Liver (tissue), 9 donors: ENCODE results near the gene CNTN5. TPM values are rescaled to one million over a fixed set of nuclear protein-coding genes. Genes with fewer than 3 reads are reported as not detected.

Experiments
- DNase-seq: peaks from one replicate; pipeline ENCODE4 v3.0.0-alpha.2; 2017; ENCODE audit warnings: low spot score
- H3K27ac ChIP-seq, 2 donors: one replicate each; pipeline ENCODE4 v1.7.0; 2013; ENCODE audit warnings: inconsistent platforms in 2 of 2, low read length in 2 of 2, control low read depth in 1 of 2, low read depth in 1 of 2, mild to moderate bottlenecking in 1 of 2
- H3K27me3 ChIP-seq, 4 donors: one replicate each; pipeline versions ENCODE4 v1.6.1 to v1.7.0; 2013; ENCODE audit warnings: low read length in 3 of 4, inconsistent platforms in 1 of 4, mild to moderate bottlenecking in 1 of 4, moderate library complexity in 1 of 4; ENCODE audit not compliant: control insufficient read depth in 4 of 4, insufficient read depth in 4 of 4
- H3K36me3 ChIP-seq, 4 donors: one replicate each; pipeline versions ENCODE4 v1.6.1 to v1.7.0; 2013; ENCODE audit warnings: low read length in 3 of 4, mild to moderate bottlenecking in 3 of 4, low read depth in 1 of 4, moderate library complexity in 1 of 4; ENCODE audit not compliant: control insufficient read depth in 4 of 4, insufficient read depth in 3 of 4
- H3K4me1 ChIP-seq, 4 donors: one replicate each; pipeline versions ENCODE4 v1.6.1 to v1.7.0; 2013; ENCODE audit warnings: low read length in 3 of 4, mild to moderate bottlenecking in 3 of 4, moderate library complexity in 1 of 4; ENCODE audit not compliant: control insufficient read depth in 4 of 4, insufficient read depth in 4 of 4
- H3K4me3 ChIP-seq, 3 donors: one replicate each; pipeline versions ENCODE4 v1.6.1 to v1.7.0; 2013; ENCODE audit warnings: low read length in 3 of 3, control low read depth in 1 of 3, low read depth in 1 of 3, mild to moderate bottlenecking in 1 of 3
- H3K9ac ChIP-seq, 2 donors: one replicate each; pipeline ENCODE4 v1.7.0; 2013; ENCODE audit warnings: low read length in 2 of 2, mild to moderate bottlenecking in 2 of 2, moderate library complexity in 2 of 2, control low read depth in 1 of 2, low read depth in 1 of 2
- H3K9me3 ChIP-seq, 4 donors: one replicate each; pipeline versions ENCODE4 v1.6.1 to v1.7.0; 2013; ENCODE audit warnings: low read length in 3 of 4; ENCODE audit not compliant: control insufficient read depth in 4 of 4
- CTCF ChIP-seq: fragments of 150-350 bp; IDR thresholded peaks from 2 replicates; pipeline ENCODE4 v1.5.1; 2017; ENCODE audit warnings: improper control_type of control experiment, low read depth, low read length; ENCODE audit not compliant: missing input control
- EGR1 ChIP-seq, 2 donors: IDR thresholded peaks; 2 replicates each; pipeline ENCODE4 v1.6.1; 2016 to 2018; ENCODE audit warnings: antibody characterized with exemption in 2 of 2, low read depth in 2 of 2
- FOXA1 ChIP-seq: IDR thresholded peaks from 2 replicates; pipeline ENCODE4 v1.6.1; 2016; ENCODE audit warnings: antibody characterized with exemption
- FOXA2 ChIP-seq: IDR thresholded peaks from 2 replicates; pipeline ENCODE4 v1.6.1; 2016; ENCODE audit warnings: antibody characterized with exemption
- GABPA ChIP-seq, 2 donors: IDR thresholded peaks in 1 of 2; conservative IDR thresholded peaks in 1 of 2; 2 replicates each; pipeline ENCODE4 v1.6.1; 2016; ENCODE audit warnings: antibody characterized with exemption in 2 of 2, mild to moderate bottlenecking in 1 of 2, moderate library complexity in 1 of 2
- HNF4A ChIP-seq, 2 donors: conservative IDR thresholded peaks; 2 replicates each; pipeline ENCODE4 v1.6.1; 2016; ENCODE audit warnings: antibody characterized with exemption in 2 of 2, mild to moderate bottlenecking in 2 of 2
- HNF4G ChIP-seq: IDR thresholded peaks from 2 replicates; pipeline ENCODE4 v1.6.1; 2016; ENCODE audit warnings: antibody characterized with exemption
- JUND ChIP-seq, 2 donors: IDR thresholded peaks; 2 replicates each; pipeline ENCODE4 v1.6.1; 2016; ENCODE audit warnings: antibody characterized with exemption in 2 of 2
- MAX ChIP-seq: IDR thresholded peaks from 2 replicates; pipeline ENCODE4 v1.6.1; 2016; ENCODE audit warnings: antibody characterized with exemption
- NR2F2 ChIP-seq: IDR thresholded peaks from 2 replicates; pipeline ENCODE4 v1.6.1; 2016; ENCODE audit warnings: antibody characterized with exemption
- RAD21 ChIP-seq, 2 donors: IDR thresholded peaks; 2 replicates each; pipeline ENCODE4 v1.6.1; 2016; ENCODE audit warnings: antibody characterized with exemption in 2 of 2, mild to moderate bottlenecking in 2 of 2
- REST ChIP-seq: IDR thresholded peaks from 2 replicates; pipeline ENCODE4 v1.6.1; 2016; ENCODE audit warnings: antibody characterized with exemption, mild to moderate bottlenecking
- RXRA ChIP-seq, 2 donors: IDR thresholded peaks; 2 replicates each; pipeline ENCODE4 v1.6.1; 2017 to 2018; ENCODE audit warnings: antibody characterized with exemption in 2 of 2, mild to moderate bottlenecking in 1 of 2
- SP1 ChIP-seq: IDR thresholded peaks from 2 replicates; pipeline ENCODE4 v1.6.1; 2018; ENCODE audit warnings: antibody characterized with exemption, mild to moderate bottlenecking
- TAF1 ChIP-seq: conservative IDR thresholded peaks from 2 replicates; pipeline ENCODE4 v1.6.1; 2016; ENCODE audit warnings: antibody characterized with exemption, mild to moderate bottlenecking
- YY1 ChIP-seq: IDR thresholded peaks from 2 replicates; pipeline ENCODE4 v1.6.1; 2016; ENCODE audit warnings: antibody characterized with exemption, mild to moderate bottlenecking
- ZBTB33 ChIP-seq: IDR thresholded peaks from 2 replicates; pipeline ENCODE4 v1.6.1; 2016; ENCODE audit warnings: antibody characterized with exemption
- WGBS: extraction: QIAGEN DNeasy Blood & Tissue Kit; methylation state at CpG from one replicate; pipeline ENCODE4 v1.1.7; 2013; 5-methylcytosine and 5-hydroxymethylcytosine counted together
- polyA plus RNA-seq, 2 donors: library from polyadenylated mRNA; stranded (reverse) in 1 of 2; unstranded in 1 of 2; fragments of 200-250 nt in 1 of 2; fragments of >200 nt in 1 of 2; fragmentation: Nextera tagmentation in 1 of 2; extraction: Ambion mirVana in 1 of 2; gene quantifications; one replicate each; pipeline versions ENCODE4 v1.2.1 to v1.2.3, GENCODE V29; 2013 to 2015
- total RNA-seq, 2 donors: library from RNA; depleted of rRNA; stranded (reverse); fragments of >200 nt; gene quantifications; one replicate each; pipeline ENCODE4 v1.2.3, GENCODE V29; 2014
- donor health status: healthy.
- donor health status: healthy.
- donor health status: healthy.
- donor health status: healthy.
- donor health status: healthy.

The CNTN5 gene
- total and polyA plus RNA-seq, 4 donors: 0.01 to 0.08 (median 0.04) TPM

GRCh38 chr11:100176456-100176855 is 1155.7 kb downstream of the CNTN5 start:
- Histone ChIP-seq H3K4me3 (no peak overlapping the region), H3K9ac (no peak overlapping the region), H3K27ac (no peak overlapping the region), H3K27me3 (peaks cover 0 to 6% (median 0%) of the 10 kb centered on the region in 4 donors), H3K9me3 (no peaks in the 10 kb centered on the region), H3K36me3 (no peaks in the 10 kb centered on the region), H3K4me1 (no peaks in the 10 kb centered on the region)
- DNase-seq: no peak
- TF ChIP-seq REST: no peak
- no peak for TF ChIP-seq HNF4A (conservative IDR thresholded peaks at IDR 0.05)
- no peak for TF ChIP-seq EGR1 (IDR thresholded peaks at IDR 0.05; ENCODE audit: low read depth in 2 of 2)
- no peak for TF ChIP-seq SP1
- no peak for TF ChIP-seq GABPA (IDR thresholded peaks at IDR 0.05 in 1 of 2, conservative IDR thresholded peaks at IDR 0.05 in 1 of 2)
- no peak for TF ChIP-seq JUND (IDR thresholded peaks at IDR 0.05)
- no peak for TF ChIP-seq FOXA1
- TF ChIP-seq MAX: no peak
- TF ChIP-seq CTCF: no peak
- no peak for TF ChIP-seq FOXA2
- no peak for TF ChIP-seq RXRA (IDR thresholded peaks at IDR 0.05)
- no peak for TF ChIP-seq YY1
- no peak for TF ChIP-seq NR2F2
- no peak for TF ChIP-seq RAD21 (IDR thresholded peaks at IDR 0.05)
- no peak for TF ChIP-seq ZBTB33
- no peak for TF ChIP-seq HNF4G
- TF ChIP-seq TAF1: no peak

GRCh38 chr11:100177651-100178050 is 1156.9 kb downstream of the CNTN5 start:
- H3K27ac ChIP-seq: no peak overlapping the region
- WGBS: 72% methylated on average over 5 of the region's 5 CpGs
- TF ChIP-seq SP1 (no peak), FOXA1 (no peak), TAF1 (no peak), MAX (no peak), FOXA2 (no peak), NR2F2 (no peak), HNF4A (conservative IDR thresholded peaks at IDR 0.05) (no peak), HNF4G (no peak), JUND (IDR thresholded peaks at IDR 0.05) (no peak), GABPA (IDR thresholded peaks at IDR 0.05 in 1 of 2, conservative IDR thresholded peaks at IDR 0.05 in 1 of 2) (no peak), RAD21 (IDR thresholded peaks at IDR 0.05) (no peak), CTCF (no peak), REST (no peak), EGR1 (IDR thresholded peaks at IDR 0.05; ENCODE audit: low read depth in 2 of 2) (no peak), RXRA (IDR thresholded peaks at IDR 0.05) (no peak), YY1 (no peak)

More at GRCh38 chr11:100177651-100178050, 1156.9 kb downstream of the CNTN5 start:
- no peak for DNase-seq
- no peaks in the 10 kb centered on the region for H3K9me3 ChIP-seq
- no peaks in the 10 kb centered on the region for H3K36me3 ChIP-seq
- no peaks in the 10 kb centered on the region for H3K4me1 ChIP-seq
- no peak overlapping the region for H3K4me3 ChIP-seq
- peaks cover 0 to 4% (median 0%) of the 10 kb centered on the region in 4 donors for H3K27me3 ChIP-seq
- no peak overlapping the region for H3K9ac ChIP-seq
